Activated CD4-positive, alpha-beta memory T cell treated with anti-CD3 and anti-CD28 coated beads for 36 hours (primary cell): ENCODE data around the gene PHF8. TPM values are rescaled to one million over a fixed set of nuclear protein-coding genes. Genes with fewer than 3 reads are reported as not detected.

ENCODE experiments used
- CTCF ChIA-PET: fragments of 350-600 bp; sonication (Branson Sonifier 250); formaldehyde crosslinking; loops from one replicate; lab custom pipeline; 2021; ENCODE audit warnings: antibody characterized with exemption, inconsistent platforms; lab: Charles Lee
- POLR2A ChIA-PET: fragments of 350-600 bp; sonication (Branson Sonifier 250); formaldehyde crosslinking; loops from one replicate; lab custom pipeline; 2021; ENCODE audit warnings: antibody characterized with exemption; lab: Charles Lee
- DNase-seq: peaks from one replicate; pipeline ENCODE4 v3.0.0-alpha.2; 2020
- H3K27ac Mint-ChIP-seq: one replicate; pipeline ENCODE4 v1.8.0; 2021; ENCODE audit warnings: mixed read lengths
- H3K27me3 Mint-ChIP-seq: one replicate; pipeline ENCODE4 v1.8.0; 2021; ENCODE audit warnings: mixed read lengths
- H3K36me3 Mint-ChIP-seq: one replicate; pipeline ENCODE4 v1.8.0; 2021; ENCODE audit warnings: mixed read lengths
- H3K4me1 Mint-ChIP-seq: one replicate; pipeline ENCODE4 v1.8.0; 2021; ENCODE audit warnings: low read depth, mixed read lengths
- H3K4me3 Mint-ChIP-seq: one replicate; pipeline ENCODE4 v1.8.0; 2021; ENCODE audit warnings: mild to moderate bottlenecking, mixed read lengths
- H3K9me3 Mint-ChIP-seq: one replicate; pipeline ENCODE4 v1.8.0; 2021; ENCODE audit warnings: mixed read lengths
- intact Hi-C: fragments of 100-400 bp; cut with micrococcal nuclease; formaldehyde crosslinking; loops from one replicate; pipeline ENCODE4 v1.15.1; 2023
- total RNA-seq, 2 experiments: library from RNA; stranded (reverse); gene quantifications; one replicate each; pipeline ENCODE4 v1.2.3, GENCODE V29; 2021

Gene PHF8
- total RNA-seq, 2 experiments from 2014 or later, result 51.2 to 52.0 TPM

DNA sequence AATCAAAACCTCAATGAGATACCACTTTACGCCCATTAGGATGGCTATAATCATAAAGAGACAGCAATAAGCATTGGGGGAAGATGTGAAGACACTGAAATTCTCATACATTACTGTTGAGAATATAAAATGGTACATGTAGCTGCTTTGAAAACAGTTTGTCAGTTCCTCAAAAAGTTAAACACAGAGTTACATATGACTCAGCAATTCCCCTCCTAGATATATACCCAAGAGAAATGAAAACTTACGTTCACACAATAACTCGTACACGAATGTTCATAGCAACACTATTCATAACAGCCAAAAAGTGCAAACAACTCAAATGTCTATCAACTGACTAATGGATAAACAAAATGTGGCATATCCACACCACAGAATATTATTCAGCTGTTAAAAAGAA is 36.6 kb downstream of the PHF8 start:
- Mint-ChIP-seq H3K4me1 (peaks cover 4% of the 10 kb centered on the region), H3K27ac (no peak overlapping the region), H3K4me3 (no peak overlapping the region), H3K9me3 (no peaks in the 10 kb centered on the region), H3K36me3 (peaks cover 30% of the 10 kb centered on the region), H3K27me3 (no peaks in the 10 kb centered on the region)
- ChIA-PET CTCF (no interaction called here), POLR2A (no interaction called here)
- DNase-seq, result no peak
- intact Hi-C loops, result no loop called here

DNA sequence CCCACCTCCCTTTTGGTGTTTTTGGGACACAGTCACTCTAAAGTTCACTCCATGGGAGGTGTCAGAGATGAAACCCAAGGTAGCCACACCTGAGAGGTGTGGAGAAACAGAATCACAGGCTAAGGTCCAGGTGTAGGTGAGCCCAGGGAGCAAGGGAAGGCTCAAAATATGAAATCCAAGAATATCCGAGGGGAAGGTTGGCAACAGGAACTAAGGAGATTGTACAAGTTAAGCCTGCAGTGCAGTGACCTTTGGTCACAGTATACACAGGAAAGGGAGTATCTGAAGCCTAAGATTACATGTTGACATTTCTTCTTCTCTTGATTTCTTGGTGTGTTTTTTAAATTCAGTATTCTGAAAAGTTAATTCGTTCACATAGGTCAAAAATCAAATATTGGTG is 46.5 kb downstream of the PHF8 start:
- CTCF ChIA-PET, result no interaction called here
- no peaks in the 10 kb centered on the region for H3K27me3 Mint-ChIP-seq
- POLR2A ChIA-PET, result no interaction called here
- H3K4me3 Mint-ChIP-seq, result no peak overlapping the region
- intact Hi-C loops, result no loop called here
- H3K36me3 Mint-ChIP-seq, result peaks cover 37% of the 10 kb centered on the region
- no peaks in the 10 kb centered on the region for H3K9me3 Mint-ChIP-seq
- no peaks in the 10 kb centered on the region for H3K4me1 Mint-ChIP-seq
- no peak overlapping the region for H3K27ac Mint-ChIP-seq
- DNase-seq, result no peak

DNA sequence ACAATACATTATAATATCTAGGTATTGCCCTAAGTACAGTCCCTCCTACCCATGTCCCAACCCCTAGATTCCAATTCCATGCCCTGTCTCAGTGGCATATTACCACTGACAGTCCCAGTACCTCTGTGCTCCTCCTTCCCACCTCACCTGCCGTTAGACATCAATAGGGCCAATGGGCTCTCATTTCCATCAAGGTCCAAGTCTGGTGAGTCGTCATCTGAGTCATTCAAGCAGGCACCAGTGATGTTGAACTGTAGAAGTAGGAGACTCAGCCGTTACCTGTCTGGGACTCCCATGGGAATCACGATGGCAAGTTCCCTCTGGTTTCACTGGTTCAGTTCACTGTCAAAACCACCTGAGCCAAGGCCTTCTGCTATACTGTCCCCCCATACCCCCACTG is 51.7 kb downstream of the PHF8 start:
- ChIA-PET POLR2A (no interaction called here), CTCF (no interaction called here)
- Mint-ChIP-seq H3K4me3 (no peak overlapping the region), H3K27me3 (no peaks in the 10 kb centered on the region), H3K27ac (no peak overlapping the region), H3K9me3 (no peaks in the 10 kb centered on the region), H3K4me1 (no peaks in the 10 kb centered on the region), H3K36me3 (peaks cover 26% of the 10 kb centered on the region)
- intact Hi-C loops, result no loop called here
- no peak for DNase-seq

DNA sequence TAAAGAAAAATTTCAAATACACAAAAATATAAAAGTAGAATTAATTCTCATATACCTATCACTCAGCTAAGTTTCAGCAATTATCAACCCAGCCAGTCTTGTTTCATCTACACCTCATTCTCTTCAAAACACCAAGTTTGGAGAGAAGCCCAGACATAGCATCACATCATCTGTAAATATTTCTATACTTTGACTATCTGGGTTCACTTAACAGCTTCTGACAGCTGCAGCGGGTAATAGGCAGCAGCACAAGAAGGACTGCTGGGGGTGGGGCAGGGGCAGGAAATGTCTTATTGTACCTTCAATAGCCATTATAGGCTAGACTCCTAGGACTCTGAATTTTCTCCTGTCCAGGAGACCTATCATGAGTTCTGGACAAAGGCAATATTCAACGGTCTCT is 54.1 kb downstream of the PHF8 start:
- Mint-ChIP-seq H3K9me3 (no peaks in the 10 kb centered on the region), H3K27ac (no peak overlapping the region), H3K27me3 (no peaks in the 10 kb centered on the region), H3K36me3 (peaks cover 29% of the 10 kb centered on the region), H3K4me3 (no peak overlapping the region), H3K4me1 (no peaks in the 10 kb centered on the region)
- ChIA-PET POLR2A (no interaction called here), CTCF (no interaction called here)
- intact Hi-C loops, result no loop called here
- no peak for DNase-seq

DNA sequence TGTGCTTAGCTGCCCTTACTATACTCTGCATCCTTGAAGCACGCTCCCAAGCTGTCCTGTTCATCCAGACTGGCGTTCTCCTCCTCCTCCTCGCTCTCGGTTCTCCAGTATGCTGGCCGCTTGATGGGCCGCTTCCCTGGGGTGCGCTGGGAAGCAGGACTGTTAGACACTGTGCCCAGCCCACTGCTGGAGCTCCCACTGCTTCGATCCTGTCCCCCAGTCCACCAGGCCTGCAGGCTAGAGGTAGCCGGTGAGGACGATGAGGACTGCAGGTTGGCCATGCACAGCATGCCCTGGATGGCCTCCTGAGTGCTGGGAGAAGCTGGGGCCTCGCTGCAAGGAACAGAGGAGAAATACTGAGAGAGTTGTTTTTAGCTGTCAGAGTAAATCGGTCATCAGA is 59.4 kb downstream of the PHF8 start:
- ChIA-PET POLR2A (no interaction called here), CTCF (no interaction called here)
- Mint-ChIP-seq H3K4me1 (no peaks in the 10 kb centered on the region), H3K27ac (no peak overlapping the region), H3K4me3 (no peak overlapping the region), H3K36me3 (peaks cover 40% of the 10 kb centered on the region), H3K27me3 (no peaks in the 10 kb centered on the region), H3K9me3 (no peaks in the 10 kb centered on the region)
- intact Hi-C loops, result no loop called here
- no peak for DNase-seq

DNA sequence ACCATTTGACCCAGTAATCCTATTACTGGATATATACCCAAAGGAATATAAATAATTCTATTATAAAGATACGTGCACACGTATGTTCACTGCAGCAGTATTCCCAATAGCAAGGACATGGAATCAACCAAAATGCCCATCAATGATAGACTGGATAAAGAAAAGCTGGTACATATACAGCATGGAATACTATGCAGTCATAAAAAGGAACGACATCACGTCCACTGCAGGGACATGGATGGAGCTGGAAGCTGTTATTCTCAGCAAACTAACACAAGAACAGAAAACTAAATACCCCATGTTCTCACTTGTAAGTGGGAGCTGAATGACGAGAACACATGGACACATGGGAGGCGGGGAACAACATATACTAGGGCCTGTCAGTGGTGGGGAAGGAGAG is 69.7 kb downstream of the PHF8 start:
- CTCF ChIA-PET, result no interaction called here
- Mint-ChIP-seq H3K27me3 (no peaks in the 10 kb centered on the region), H3K27ac (no peak overlapping the region), H3K36me3 (peaks cover 49% of the 10 kb centered on the region), H3K4me1 (peaks cover 6% of the 10 kb centered on the region), H3K9me3 (peaks cover 4% of the 10 kb centered on the region), H3K4me3 (no peak overlapping the region)
- POLR2A ChIA-PET, result no interaction called here
- intact Hi-C loops, result no loop called here
- DNase-seq, result no peak

GRCh38 chrX:53969540-53969939 is 74.7 kb downstream of the PHF8 start:
- Mint-ChIP-seq H3K36me3 (peaks cover 50% of the 10 kb centered on the region), H3K4me3 (no peak overlapping the region), H3K27ac (no peak overlapping the region), H3K4me1 (peaks cover 6% of the 10 kb centered on the region), H3K27me3 (no peaks in the 10 kb centered on the region), H3K9me3 (peaks cover 5% of the 10 kb centered on the region)
- intact Hi-C loops, result no loop called here
- no peak for DNase-seq
- ChIA-PET POLR2A (interaction anchor here (0.5 kb wide), 1 partner anchor 43 kb away, joined by 3 read pairs; no protein-coding TSS in a partner anchor), CTCF (no interaction called here)

DNA sequence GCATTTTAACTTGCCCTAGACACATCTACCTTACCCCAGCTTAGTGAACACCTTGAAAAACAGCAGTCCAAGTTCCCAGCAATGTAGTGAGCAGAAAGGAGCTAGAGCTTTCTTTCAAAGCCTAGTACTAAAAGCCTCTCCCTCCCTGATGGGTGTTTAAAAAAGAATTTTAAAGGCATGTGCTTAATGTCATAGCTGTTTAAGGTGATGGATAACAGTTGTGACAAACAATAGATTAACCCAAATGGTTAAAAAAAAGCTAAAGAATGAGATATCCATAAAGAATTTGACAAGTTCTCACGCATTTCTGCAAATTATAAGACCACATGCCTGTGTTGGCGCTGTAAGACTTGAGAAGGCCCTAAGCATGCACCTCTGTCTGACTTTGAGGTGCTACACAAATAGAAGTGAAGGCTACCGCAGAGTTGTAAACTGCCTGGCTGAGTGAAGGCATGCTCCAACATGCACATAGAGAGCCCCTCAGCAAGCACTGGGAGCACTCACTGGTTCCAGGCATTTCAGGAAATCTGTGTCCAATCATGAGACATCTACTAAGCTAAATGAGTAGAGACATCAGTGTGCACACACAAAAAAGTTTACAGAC is 94.0 kb downstream of the PHF8 start:
- ChIA-PET CTCF (no interaction called here), POLR2A (no interaction called here)
- Mint-ChIP-seq H3K4me1 (no peaks in the 10 kb centered on the region), H3K27me3 (no peaks in the 10 kb centered on the region), H3K9me3 (no peaks in the 10 kb centered on the region), H3K27ac (no peak overlapping the region), H3K4me3 (no peak overlapping the region), H3K36me3 (peaks cover 21% of the 10 kb centered on the region)
- intact Hi-C loops, result no loop called here
- DNase-seq, result no peak

DNA sequence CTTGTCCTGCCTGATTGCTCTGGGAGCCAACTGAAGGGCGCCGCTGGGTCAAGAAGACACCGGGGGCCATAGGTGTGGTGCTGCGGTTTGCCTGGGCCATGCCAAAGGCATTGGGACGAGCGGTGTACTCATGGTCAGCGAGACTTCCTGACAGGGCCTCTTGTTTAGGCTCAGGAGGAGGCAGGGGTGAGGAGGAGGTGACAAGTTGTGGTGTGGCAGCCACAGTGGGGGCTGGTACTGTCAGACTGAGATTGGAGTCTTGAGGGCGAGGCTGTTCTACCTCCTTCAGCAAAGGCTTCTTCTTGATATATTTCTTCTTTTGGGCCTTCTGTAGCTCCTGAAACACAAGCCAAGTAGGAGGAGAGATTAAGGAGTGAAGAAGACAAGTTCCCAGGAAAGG is 104.1 kb downstream of the PHF8 start:
- POLR2A ChIA-PET, result no interaction called here
- Mint-ChIP-seq H3K4me1 (peaks cover 12% of the 10 kb centered on the region), H3K36me3 (peaks cover 38% of the 10 kb centered on the region), H3K27ac (no peak overlapping the region), H3K27me3 (no peaks in the 10 kb centered on the region), H3K9me3 (no peaks in the 10 kb centered on the region), H3K4me3 (no peak overlapping the region)
- DNase-seq, result no peak
- CTCF ChIA-PET, result interaction anchor here (0.8 kb wide), 1 partner anchor 627 kb away, joined by 3 read pairs; no protein-coding TSS in a partner anchor
- intact Hi-C loops, result no loop called here

- DNase-seq, result no peak
- H3K4me1 Mint-ChIP-seq, result peaks cover 12% of the 10 kb centered on the region
- ChIA-PET POLR2A (no interaction called here), CTCF (no interaction called here)
- H3K36me3 Mint-ChIP-seq, result peaks cover 36% of the 10 kb centered on the region
- H3K9me3 Mint-ChIP-seq, result no peaks in the 10 kb centered on the region
- H3K27me3 Mint-ChIP-seq, result no peaks in the 10 kb centered on the region
- H3K4me3 Mint-ChIP-seq, result no peak overlapping the region
- intact Hi-C loops, result no loop called here
- peak overlapping the region; percentile 16 for H3K27ac Mint-ChIP-seq
Measured at GRCh38 chrX:53939127-53939526, 105.1 kb downstream of the PHF8 start.

- no peaks in the 10 kb centered on the region for H3K27me3 Mint-ChIP-seq
- intact Hi-C loops, result no loop called here
- H3K4me3 Mint-ChIP-seq, result no peak overlapping the region
- H3K9me3 Mint-ChIP-seq, result no peaks in the 10 kb centered on the region
- CTCF ChIA-PET, result no interaction called here
- POLR2A ChIA-PET, result interaction anchor here (0.7 kb wide), 1 partner anchor 10 kb away, joined by 3 read pairs; no protein-coding TSS in a partner anchor
- no peak overlapping the region for H3K27ac Mint-ChIP-seq
- peak; percentile 8 for DNase-seq
- peaks cover 14% of the 10 kb centered on the region for H3K4me1 Mint-ChIP-seq
- no peaks in the 10 kb centered on the region for H3K36me3 Mint-ChIP-seq
Measured at GRCh38 chrX:53930515-53931380, 113.5 kb downstream of the PHF8 start.

DNA sequence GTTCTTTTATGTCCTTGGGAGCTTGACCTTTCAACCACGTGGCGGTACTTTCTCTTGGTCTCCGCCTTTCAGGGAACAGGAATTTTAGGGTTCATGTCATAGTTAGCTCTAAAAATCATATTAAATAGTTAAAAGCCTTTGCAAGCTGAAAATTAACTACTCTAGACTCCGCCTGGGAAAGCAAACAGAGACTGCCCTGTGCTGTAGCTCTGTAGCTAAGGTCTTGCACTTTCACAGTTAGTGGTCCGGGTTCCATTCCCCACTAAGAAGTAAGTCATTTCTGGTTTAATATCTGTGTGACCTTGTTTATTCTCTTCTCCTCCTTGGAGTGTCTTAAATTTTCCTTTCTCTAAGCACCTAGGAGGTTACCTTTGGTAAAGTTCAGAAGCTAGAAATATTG is 118.2 kb downstream of the PHF8 start:
- no peak for DNase-seq
- H3K4me1 Mint-ChIP-seq, result peaks cover 6% of the 10 kb centered on the region
- ChIA-PET CTCF (interaction anchor here (0.7 kb wide), 1 partner anchor 17 kb away, joined by 3 read pairs; no protein-coding TSS in a partner anchor), POLR2A (interaction anchor here (0.7 kb wide), 1 partner anchor 210 kb away, joined by 6 read pairs; no protein-coding TSS in a partner anchor)
- H3K27me3 Mint-ChIP-seq, result peaks cover 3% of the 10 kb centered on the region
- H3K9me3 Mint-ChIP-seq, result no peaks in the 10 kb centered on the region
- no peaks in the 10 kb centered on the region for H3K36me3 Mint-ChIP-seq
- H3K27ac Mint-ChIP-seq, result no peak overlapping the region
- no peak overlapping the region for H3K4me3 Mint-ChIP-seq
- intact Hi-C loops, result no loop called here
